Epithelial cell of prostate (primary cell): Measurements from ENCODE around the gene ZNF346.

ENCODE experiments used
- DNase-seq: peaks from one replicate; pipeline ENCODE4 v3.0.0-alpha.2; 2011; ENCODE audit warnings: low read depth, low spot score
- H3K27ac ChIP-seq: fragments of 450-650 bp; 2 replicates; pipeline ENCODE4 v1.5.1; 2017; ENCODE audit warnings: mild to moderate bottlenecking

ZNF346 gene

GRCh38 chr5:177111720-177112394 lies 89.4 kb downstream of the ZNF346 start:
- H3K27ac ChIP-seq = no peak overlapping the region
- no peak for DNase-seq

GRCh38 chr5:177112589-177113220 lies 90.2 kb downstream of the ZNF346 start:
- DNase-seq = no peak
- H3K27ac ChIP-seq = no peak overlapping the region

GRCh38 chr5:177113566-177114424 lies 91.3 kb downstream of the ZNF346 start:
- H3K27ac ChIP-seq = no peak overlapping the region
- DNase-seq = no peak

GRCh38 chr5:177116631-177117373 lies 94.3 kb downstream of the ZNF346 start:
- no peak overlapping the region for H3K27ac ChIP-seq
- DNase-seq = no peak

- DNase-seq = no peak
Observed at GRCh38 chr5:177117441-177118045, 95.0 kb downstream of the ZNF346 start.

GRCh38 chr5:177122566-177122965 lies 100.1 kb downstream of the ZNF346 start:
- DNase-seq = no peak
- H3K27ac ChIP-seq = no peak overlapping the region

More at GRCh38 chr5:177117441-177118045, 95.0 kb downstream of the ZNF346 start:
- no peak overlapping the region for H3K27ac ChIP-seq

- no peak overlapping the region for H3K27ac ChIP-seq
- DNase-seq = no peak
Observed at GRCh38 chr5:177123789-177124485, 101.4 kb downstream of the ZNF346 start.

- no peak for DNase-seq
- no peak overlapping the region for H3K27ac ChIP-seq
Observed at GRCh38 chr5:177124486-177124991, 102.0 kb downstream of the ZNF346 start.

GRCh38 chr5:177126771-177127170 lies 104.3 kb downstream of the ZNF346 start:
- DNase-seq = no peak

GRCh38 chr5:177128551-177128981 lies 106.1 kb downstream of the ZNF346 start:
- H3K27ac ChIP-seq = no peak overlapping the region
- DNase-seq = no peak

More at GRCh38 chr5:177126771-177127170, 104.3 kb downstream of the ZNF346 start:
- H3K27ac ChIP-seq = no peak overlapping the region

- H3K27ac ChIP-seq = peak overlapping the region; percentile 17
- no peak for DNase-seq
Observed at GRCh38 chr5:177130211-177131018, 107.9 kb downstream of the ZNF346 start.
